Ovary (tissue), 9 donors: ENCODE measurements around the gene OBSCN. TPM values are rescaled to one million over a fixed set of nuclear protein-coding genes. Genes with fewer than 3 reads are reported as not detected.
"Not testable (repeated sequence)": the region's sequence is repeated elsewhere in the genome, so short reads cannot be mapped to it uniquely, and the experiment has no call there.

Experiments
- DNase-seq, 5 donors: peaks; one replicate each; pipeline ENCODE4 v3.0.0-alpha.2; 2019 to 2020
- H3K27ac ChIP-seq, 2 donors: fragments of 200-600 bp; one replicate each; pipeline versions ENCODE4 v1.5.1 to v1.8.0; 2019 to 2022
- H3K27me3 ChIP-seq: fragments of 200-600 bp; one replicate; pipeline ENCODE4 v1.8.0; 2022
- H3K36me3 ChIP-seq: fragments of 200-600 bp; sonication (generic); one replicate; pipeline ENCODE4 v1.5.1; 2019
- H3K4me1 ChIP-seq: one replicate; pipeline ENCODE4 v1.8.1; 2013; ENCODE audit warnings: mild to moderate bottlenecking, moderate library complexity; ENCODE audit not compliant: insufficient read depth
- H3K4me3 ChIP-seq: fragments of 200-600 bp; sonication (generic); one replicate; pipeline ENCODE4 v1.5.1; 2017
- H3K9me3 ChIP-seq, 2 donors: fragments of 200-600 bp in 1 of 2; sonication (generic) in 1 of 2; one replicate each; pipeline versions ENCODE4 v1.5.1 to v1.8.1; 2013 to 2019; ENCODE audit warnings: mild to moderate bottlenecking in 1 of 2, moderate library complexity in 1 of 2
- CTCF ChIP-seq, 3 donors: fragments of 450-650 bp in 2 of 3; fragments of 200-600 bp in 1 of 3; IDR thresholded peaks; one replicate each; pipeline versions ENCODE4 v1.5.1 to v1.8.0; 2016 to 2022; ENCODE audit warnings: antibody characterized with exemption in 3 of 3, mild to moderate bottlenecking in 1 of 3
- EP300 ChIP-seq: sonication (generic); formaldehyde crosslinking; IDR thresholded peaks from one replicate; pipeline ENCODE4 v1.6.1; 2017; ENCODE audit warnings: antibody characterized with exemption
- POLR2A ChIP-seq: fragments of 450-650 bp; IDR thresholded peaks from one replicate; pipeline ENCODE4 v1.6.1; 2017; ENCODE audit warnings: antibody characterized with exemption, mild to moderate bottlenecking, moderate library complexity
- WGBS, 3 donors: extraction: QIAGEN DNeasy Blood & Tissue Kit in 1 of 3; methylation state at CpG; one replicate each; pipeline versions ENCODE4 v1.1.5 to v1.1.7; 2013 to 2017; 5-methylcytosine and 5-hydroxymethylcytosine counted together
- intact Hi-C, 4 donors: fragments of 100-400 bp; cut with DNase I; formaldehyde crosslinking; loops; one replicate each; pipeline versions ENCODE4 v1.11.0 to v1.15.1; 2022 to 2023
- polyA plus RNA-seq, 2 donors: library from polyadenylated mRNA; stranded (reverse); fragments of 200-250 nt in 1 of 2; fragments of 350-450 nt in 1 of 2; fragmentation: Illumina TruSeq in 1 of 2; extraction: RNeasy Lipid Tissue Mini Kit (QIAGEN cat#74804) in 1 of 2; gene quantifications; one replicate each; pipeline ENCODE4 v1.2.3, GENCODE V29; 2013 to 2014
- total RNA-seq, 7 donors: library from RNA; depleted of rRNA in 2 of 7; stranded (reverse); fragments of >200 nt in 2 of 7; fragmentation: NEBNext Ultra II Directional in 3 of 7; extraction: Animal tissue kit (Norgen Biotek cat#: 25700) in 3 of 7; gene quantifications; one replicate each; pipeline versions ENCODE4 v1.1.0 to v1.2.4, GENCODE V29; 2016 to 2023
- donor health status: DM: no; HTN: no; CAD: no; lungs with moderate emphysema.
- donor health status: DM: no; HTN: no; CAD: no.
- donor health status: Bipolar disorder and iron deficiency.
- donor health status: DM: yes; HTN: yes; CAD: no.
- donor health status: DM: no; HTN: no; CAD: no.
- donor health status: DM: yes; HTN: yes; CAD: no.

Gene OBSCN
- total and polyA plus RNA-seq, 9 donors = 3.5 to 37.1 (median 29.0) TPM

GRCh38 chr1:228171221-228171891 is 36.5 kb upstream of the OBSCN start:
- peak in 3 of 5 donors; percentile 16 to 31 (median 23) for DNase-seq
- Histone ChIP-seq H3K9me3 (no peaks in the 10 kb centered on the region), H3K27ac (no peak overlapping the region), H3K4me3 (no peak overlapping the region), H3K4me1 (peaks cover 5% of the 10 kb centered on the region), H3K36me3 (no peaks in the 10 kb centered on the region), H3K27me3 (no peaks in the 10 kb centered on the region)
- intact Hi-C loops = no loop called here
- WGBS, 3 donors = 74 to 75% (median 74%) methylated on average over 10 of the region's 10 CpGs
- no peak for TF ChIP-seq POLR2A
- TF ChIP-seq CTCF (IDR thresholded peaks at IDR 0.05) = no peak
- TF ChIP-seq EP300 = no peak

GRCh38 chr1:228172591-228173527 is 35.0 kb upstream of the OBSCN start:
- Histone ChIP-seq H3K9me3 (no peaks in the 10 kb centered on the region), H3K4me3 (no peak overlapping the region), H3K4me1 (no peaks in the 10 kb centered on the region), H3K27me3 (no peaks in the 10 kb centered on the region), H3K36me3 (no peaks in the 10 kb centered on the region), H3K27ac (no peak overlapping the region)
- intact Hi-C loops = no loop called here
- no peak for TF ChIP-seq CTCF (IDR thresholded peaks at IDR 0.05)
- TF ChIP-seq POLR2A = no peak
- TF ChIP-seq EP300 = no peak
- DNase-seq = peak in 2 of 5 donors; percentile 19 to 33
- 82 to 85% (median 82%) methylated on average over 21 of the region's 21 CpGs for WGBS, 3 donors

- H3K9me3 ChIP-seq, H3K27ac ChIP-seq, H3K27me3 ChIP-seq, intact Hi-C loops, H3K36me3 ChIP-seq, H3K4me1 ChIP-seq, H3K4me3 ChIP-seq: not testable (repeated sequence)
- DNase-seq = peak in 1 of 5 donors; percentile 26
- WGBS, 3 donors = 55 to 91% (median 61%) methylated on average over 16 to 35 of the region's 69 CpGs
Measured at GRCh38 chr1:228173528-228174481, 34.0 kb upstream of the OBSCN start.

GRCh38 chr1:228174482-228175315 is 33.1 kb upstream of the OBSCN start:
- Histone ChIP-seq H3K4me1 (peaks cover 3% of the 10 kb centered on the region), H3K27me3 (no peaks in the 10 kb centered on the region), H3K36me3 (no peaks in the 10 kb centered on the region), H3K9me3 (no peaks in the 10 kb centered on the region), H3K4me3 (no peak overlapping the region), H3K27ac (no peak overlapping the region)
- intact Hi-C loops = no loop called here
- TF ChIP-seq EP300 = no peak
- no peak for TF ChIP-seq POLR2A
- TF ChIP-seq CTCF (IDR thresholded peaks at IDR 0.05) = no peak
- DNase-seq = peak in 1 of 5 donors; percentile 39
- 86 to 94% (median 87%) methylated on average over 47 to 52 of the region's 52 CpGs for WGBS, 3 donors
